ENCODE data around the gene THRA.

The THRA gene

DNA sequence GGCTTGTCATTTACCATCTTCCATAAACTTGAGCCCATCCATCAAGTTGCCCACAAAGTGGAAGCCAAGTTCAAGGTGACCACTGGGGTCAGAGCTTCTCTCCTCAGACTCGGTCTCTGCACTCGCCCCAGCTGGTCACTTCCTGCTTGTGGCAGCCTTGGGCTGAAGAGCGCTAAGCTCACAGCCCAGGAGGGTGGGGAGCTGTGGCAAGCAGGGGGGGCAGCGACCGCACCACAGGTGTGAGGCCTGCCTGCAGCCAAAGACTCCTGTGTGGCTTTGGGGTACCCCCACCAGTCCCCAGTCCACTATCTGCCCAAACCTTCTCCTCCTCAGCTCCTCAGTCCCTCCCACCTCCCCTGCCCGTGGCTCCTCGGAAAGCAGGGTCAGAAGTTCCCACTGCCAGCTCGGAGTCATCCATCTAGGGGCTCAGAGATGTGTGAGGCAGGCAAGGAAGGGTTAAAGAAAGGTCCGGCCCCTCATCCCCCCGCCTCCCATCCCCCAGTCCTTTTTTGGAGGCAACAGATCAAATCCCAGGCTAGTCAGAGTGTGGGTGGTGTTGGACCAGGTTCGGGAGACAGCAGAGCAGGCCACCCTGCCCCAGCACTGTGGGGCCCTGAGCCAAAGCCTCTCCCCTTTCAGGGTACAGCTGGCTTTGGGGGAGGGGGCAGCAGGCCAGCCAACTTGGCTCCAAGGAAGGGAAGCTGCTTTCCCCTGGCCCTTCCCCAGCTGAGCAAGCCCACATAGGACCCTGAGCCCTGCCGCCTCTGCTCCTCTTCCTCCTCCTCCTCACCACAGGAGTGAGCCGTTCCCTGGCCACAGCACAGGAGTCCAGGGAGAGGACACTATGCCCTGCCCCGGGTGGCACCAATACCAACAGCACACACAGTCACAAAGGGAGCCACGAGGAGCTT is 44.3 kb upstream of the THRA start:
- H3K4me3 ChIP-seq (ENCODE audit: low read depth, low read length), result no peak overlapping the region
- no peak for TF ChIP-seq CTCF (IDR thresholded peaks at IDR 0.05; ENCODE audit: borderline replicate concordance, insufficient read depth, low read depth, low read length)

GRCh38 chr17:40019140-40019991 is 43.4 kb upstream of the THRA start:
- no peak for TF ChIP-seq CTCF (IDR thresholded peaks at IDR 0.05; ENCODE audit: borderline replicate concordance, insufficient read depth, low read depth, low read length)
- no peak overlapping the region for H3K4me3 ChIP-seq (ENCODE audit: low read depth, low read length)

DNA sequence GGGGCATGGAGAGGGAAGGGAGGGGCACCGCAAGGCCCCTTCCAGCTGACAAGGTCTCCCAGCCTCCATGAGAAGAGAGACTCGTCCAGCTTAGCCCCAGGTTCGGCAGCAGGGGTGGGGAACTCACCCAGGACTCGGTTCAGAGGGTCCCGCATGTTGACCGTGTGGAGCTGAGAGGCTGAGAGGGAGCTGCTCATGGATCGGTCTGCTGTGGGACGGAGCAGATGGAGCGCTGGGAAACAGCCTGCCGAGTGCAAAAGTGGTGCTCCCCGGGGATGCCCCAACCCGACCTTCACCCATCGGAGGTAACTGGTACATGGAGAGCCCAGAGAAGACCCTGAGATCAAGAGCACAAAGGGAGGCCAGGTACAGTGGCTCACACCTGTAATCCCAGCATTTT is 42.6 kb upstream of the THRA start:
- H3K4me3 ChIP-seq (ENCODE audit: low read depth, low read length), result no peak overlapping the region
- TF ChIP-seq CTCF (IDR thresholded peaks at IDR 0.05; ENCODE audit: borderline replicate concordance, insufficient read depth, low read depth, low read length), result no peak

DNA sequence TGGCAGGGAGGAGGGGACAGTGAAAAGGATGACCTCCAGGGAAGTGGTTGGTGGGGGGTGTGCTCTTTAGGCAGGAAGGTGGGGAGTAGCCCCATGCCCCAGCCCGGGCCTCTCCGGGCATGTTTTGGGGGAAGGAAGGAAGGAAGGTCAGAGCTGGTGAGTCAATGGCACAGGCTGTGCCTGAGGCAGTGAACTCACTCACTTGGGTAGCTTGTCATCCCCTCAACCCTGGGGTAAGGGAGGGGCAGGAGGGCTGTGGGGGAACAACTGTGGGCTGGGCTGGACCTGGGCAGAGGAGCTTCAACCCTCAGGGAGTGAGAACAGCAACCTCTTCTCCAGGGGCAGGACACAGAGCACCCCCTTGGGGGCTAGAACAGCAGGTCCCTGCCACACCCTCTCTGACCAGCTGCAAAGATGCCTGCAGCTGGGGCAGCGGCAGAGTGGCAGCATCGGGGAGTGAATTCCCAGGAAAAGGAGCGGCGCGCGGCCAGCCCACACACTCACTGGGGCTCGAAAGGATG is 41.3 kb upstream of the THRA start:
- no peak for TF ChIP-seq CTCF (IDR thresholded peaks at IDR 0.05; ENCODE audit: borderline replicate concordance, insufficient read depth, low read depth, low read length)
- H3K4me3 ChIP-seq (ENCODE audit: low read depth, low read length), result no peak overlapping the region

DNA sequence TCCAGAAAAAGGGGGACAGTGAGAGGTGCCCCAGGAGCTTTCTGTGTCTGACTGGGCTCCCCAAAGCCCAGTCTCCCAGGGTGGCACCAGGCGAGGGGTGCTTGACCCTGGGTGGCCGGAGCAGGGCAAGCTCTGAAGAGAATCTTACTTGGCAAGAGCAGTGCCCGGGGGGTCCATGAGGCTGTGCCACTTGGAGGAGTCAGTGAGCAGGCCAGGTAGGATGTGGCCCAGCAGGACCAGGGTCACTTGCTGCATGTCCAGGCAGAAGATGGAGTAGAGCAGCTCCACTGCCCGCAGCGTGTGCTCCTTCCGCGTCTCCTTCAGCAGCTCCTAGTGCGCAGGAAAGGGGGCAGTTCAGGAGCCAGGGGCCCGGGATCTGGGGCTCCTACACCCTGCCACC is 40.3 kb upstream of the THRA start:
- no peak overlapping the region for H3K4me3 ChIP-seq (ENCODE audit: low read depth, low read length)
- no peak for TF ChIP-seq CTCF (IDR thresholded peaks at IDR 0.05; ENCODE audit: borderline replicate concordance, insufficient read depth, low read depth, low read length)

- no peak for TF ChIP-seq CTCF (IDR thresholded peaks at IDR 0.05; ENCODE audit: borderline replicate concordance, insufficient read depth, low read depth, low read length)
- no peak overlapping the region for H3K4me3 ChIP-seq (ENCODE audit: low read depth, low read length)
Observed at GRCh38 chr17:40022961-40023541, 39.7 kb upstream of the THRA start.

All from GM12875 (cell line).